Activated naive CD8-positive, alpha-beta T cell treated with anti-CD3 and anti-CD28 coated beads, Interleukin-2, amount 10 ng/mL, durations not matched to agents 7 days and 5 days (primary cell): ENCODE data around the gene LSM4. TPM values are rescaled to one million over a fixed set of nuclear protein-coding genes. Genes with fewer than 3 reads are reported as not detected.

Experiments
- ATAC-seq: fragments of 150-1000 bp; cut with Tn5 transposase; one replicate; pipeline ENCODE4 v1.10.0; 2021; ENCODE audit warnings: low read depth, moderate library complexity
- POLR2A ChIA-PET: fragments of 350-600 bp; sonication (Branson Sonifier 250); formaldehyde crosslinking; loops from one replicate; lab custom pipeline; 2021; ENCODE audit warnings: antibody characterized with exemption; lab: Charles Lee
- DNase-seq: peaks from one replicate; pipeline ENCODE4 v3.0.0; 2021
- H3K27ac Mint-ChIP-seq: one replicate; pipeline ENCODE4 v1.8.0; 2022; ENCODE audit warnings: mild to moderate bottlenecking, mixed read lengths
- H3K27me3 Mint-ChIP-seq: one replicate; pipeline ENCODE4 v1.8.0; 2022; ENCODE audit warnings: mild to moderate bottlenecking, moderate library complexity, mixed read lengths
- H3K36me3 Mint-ChIP-seq: one replicate; pipeline ENCODE4 v1.8.0; 2021; ENCODE audit warnings: mild to moderate bottlenecking, mixed read lengths
- H3K4me1 Mint-ChIP-seq: one replicate; pipeline ENCODE4 v1.8.0; 2021; ENCODE audit warnings: mixed read lengths
- H3K4me3 Mint-ChIP-seq: one replicate; pipeline ENCODE4 v1.8.0; 2022; ENCODE audit warnings: mild to moderate bottlenecking, moderate library complexity, mixed read lengths
- H3K9me3 Mint-ChIP-seq: one replicate; pipeline ENCODE4 v1.8.0; 2021; ENCODE audit warnings: mixed read lengths
- total RNA-seq, 2 experiments: library from RNA; stranded (reverse); gene quantifications; one replicate each; pipeline ENCODE4 v1.2.3, GENCODE V29; 2021

The LSM4 gene
- total RNA-seq, 2 experiments from 2014 or later: 151 to 157 TPM

DNA sequence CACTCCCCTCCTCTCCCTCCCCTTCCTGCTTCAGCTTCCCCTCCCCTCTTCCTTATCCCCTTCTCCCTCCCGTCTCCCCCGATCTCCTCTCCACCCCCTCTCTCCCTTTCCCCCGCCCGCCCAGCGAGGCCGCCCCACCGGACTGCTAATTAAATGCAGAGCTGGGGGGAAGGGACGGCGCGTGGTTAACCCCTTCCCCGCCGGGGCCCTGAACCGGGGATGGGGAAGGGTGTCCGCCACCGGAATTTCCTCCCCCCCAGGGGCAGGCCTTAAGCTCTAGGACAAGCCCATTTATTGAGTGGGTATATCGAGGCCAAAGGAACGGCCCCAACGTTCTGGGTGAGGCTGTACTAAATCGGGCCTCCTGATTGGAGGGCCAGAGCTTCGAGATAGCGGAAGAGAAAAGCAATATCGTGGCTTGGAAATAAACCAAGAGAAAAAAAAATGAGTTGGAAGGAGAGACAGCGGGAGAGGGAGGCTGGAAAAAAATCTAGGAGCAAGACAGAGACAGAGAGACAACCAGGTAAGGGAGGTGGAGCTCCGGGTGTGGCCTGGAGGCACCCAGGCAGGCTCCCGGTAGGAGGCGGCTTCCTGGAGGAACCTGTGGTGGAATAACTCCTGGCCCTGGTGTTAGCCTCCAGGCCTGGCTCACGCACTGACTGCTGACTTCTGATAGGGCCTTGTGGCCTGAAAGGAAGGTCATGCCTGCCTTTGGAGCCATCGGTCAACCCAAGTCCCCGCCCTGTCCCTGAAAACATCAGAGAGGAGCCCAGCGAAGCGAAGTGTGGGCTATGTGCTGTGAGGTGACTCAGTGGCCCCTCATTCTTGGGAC, 29.9 kb downstream of the LSM4 start:
- Mint-ChIP-seq H3K27ac (peak overlapping the region; percentile 91), H3K27me3 (no peaks in the 10 kb centered on the region), H3K36me3 (peaks cover 21% of the 10 kb centered on the region), H3K4me3 (peak overlapping the region; percentile 94), H3K4me1 (peaks cover 57% of the 10 kb centered on the region), H3K9me3 (peaks cover 1% of the 10 kb centered on the region)
- peak; percentile 68 for DNase-seq
- no peak for ATAC-seq
- POLR2A ChIA-PET: interaction anchor here (0.6 to 7.3 kb wide), 12 partner anchors 8 to 293 kb away, joined by 3 to 718 read pairs (median 5); partner anchors contain the start of genes IL12RB1, IQCN, JUND and LSM4

DNA sequence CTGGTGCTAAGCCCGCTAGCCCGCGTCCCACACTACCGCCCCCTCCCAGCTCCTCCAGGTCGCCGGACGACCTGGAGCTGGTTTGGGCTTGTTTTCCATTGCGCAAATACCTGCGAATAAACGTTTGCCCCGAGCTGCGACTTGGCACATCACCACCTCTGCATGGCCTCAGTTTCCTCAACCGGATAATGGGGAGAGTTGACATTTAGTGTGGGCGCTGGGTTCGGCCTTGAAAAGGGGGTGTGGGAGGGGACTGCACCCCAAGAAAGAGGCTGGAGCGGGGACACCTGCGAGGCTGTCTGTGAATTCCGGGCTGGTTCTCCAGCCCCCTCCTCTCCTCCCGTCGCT, 30.4 kb downstream of the LSM4 start:
- Mint-ChIP-seq H3K36me3 (peaks cover 21% of the 10 kb centered on the region), H3K27me3 (no peaks in the 10 kb centered on the region), H3K9me3 (peaks cover 1% of the 10 kb centered on the region), H3K27ac (peak overlapping the region; percentile 91), H3K4me1 (peaks cover 55% of the 10 kb centered on the region), H3K4me3 (peak overlapping the region; percentile 94)
- POLR2A ChIA-PET: interaction anchor here (0.6 to 7.3 kb wide), 11 partner anchors 13 to 292 kb away, joined by 3 to 718 read pairs (median 5); partner anchors contain the start of genes IL12RB1, IQCN, JUND and LSM4
- ATAC-seq: no peak
- DNase-seq: no peak

DNA sequence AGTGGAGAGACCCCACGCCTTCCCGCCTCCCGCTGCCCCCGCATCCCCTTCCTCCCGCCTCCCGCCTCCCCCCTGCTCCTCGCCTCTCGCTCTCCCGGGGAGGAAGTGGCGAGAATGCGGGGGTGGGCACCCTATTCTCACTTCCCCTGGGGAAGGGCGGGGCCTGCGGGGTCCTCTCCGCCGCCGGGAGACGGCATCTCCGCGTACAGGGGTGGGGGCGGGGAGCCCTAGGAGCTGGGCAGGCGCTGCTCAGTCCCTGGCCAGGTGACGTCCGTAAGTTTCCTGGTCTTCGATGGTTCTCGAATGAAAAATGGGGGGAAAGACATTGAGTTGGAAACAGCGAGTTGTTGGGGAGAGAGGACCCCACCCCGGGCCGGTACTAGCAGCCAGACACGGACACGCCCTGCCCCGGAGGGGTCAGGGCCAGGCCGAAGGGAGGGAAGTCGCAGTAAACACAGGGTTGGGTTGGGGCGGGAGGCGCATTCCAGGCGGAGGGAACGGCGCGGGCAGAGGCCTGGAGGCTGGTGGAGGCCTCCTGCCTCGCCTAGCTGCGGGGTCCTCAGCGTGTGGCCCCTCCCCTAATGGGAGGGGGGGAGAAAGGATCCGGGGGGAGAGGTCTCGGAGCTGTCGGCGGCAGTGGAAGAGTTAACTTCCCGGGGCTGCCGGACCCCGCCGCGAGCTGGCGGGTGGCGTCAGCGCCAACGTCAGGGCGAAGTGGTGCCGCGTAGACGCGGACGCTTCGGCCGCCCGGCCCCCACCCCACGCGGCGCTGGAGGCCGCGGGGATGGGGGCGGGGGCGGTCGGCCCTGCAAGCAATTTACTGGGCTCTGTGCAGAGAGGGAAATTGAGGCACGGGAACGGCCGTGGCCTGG, 31.1 kb downstream of the LSM4 start:
- ATAC-seq: peak; percentile 40
- peak overlapping the region; percentile 91 for H3K27ac Mint-ChIP-seq
- DNase-seq: peak; percentile 87
- H3K4me3 Mint-ChIP-seq: peak overlapping the region; percentile 94
- no peaks in the 10 kb centered on the region for H3K9me3 Mint-ChIP-seq
- H3K36me3 Mint-ChIP-seq: peaks cover 19% of the 10 kb centered on the region
- POLR2A ChIA-PET: interaction anchor here (1.0 to 7.3 kb wide), 11 partner anchors 12 to 205 kb away, joined by 4 to 718 read pairs (median 5); partner anchors contain the start of genes IL12RB1, IQCN, JUND and LSM4
- H3K27me3 Mint-ChIP-seq: no peaks in the 10 kb centered on the region
- H3K4me1 Mint-ChIP-seq: peaks cover 52% of the 10 kb centered on the region

DNA sequence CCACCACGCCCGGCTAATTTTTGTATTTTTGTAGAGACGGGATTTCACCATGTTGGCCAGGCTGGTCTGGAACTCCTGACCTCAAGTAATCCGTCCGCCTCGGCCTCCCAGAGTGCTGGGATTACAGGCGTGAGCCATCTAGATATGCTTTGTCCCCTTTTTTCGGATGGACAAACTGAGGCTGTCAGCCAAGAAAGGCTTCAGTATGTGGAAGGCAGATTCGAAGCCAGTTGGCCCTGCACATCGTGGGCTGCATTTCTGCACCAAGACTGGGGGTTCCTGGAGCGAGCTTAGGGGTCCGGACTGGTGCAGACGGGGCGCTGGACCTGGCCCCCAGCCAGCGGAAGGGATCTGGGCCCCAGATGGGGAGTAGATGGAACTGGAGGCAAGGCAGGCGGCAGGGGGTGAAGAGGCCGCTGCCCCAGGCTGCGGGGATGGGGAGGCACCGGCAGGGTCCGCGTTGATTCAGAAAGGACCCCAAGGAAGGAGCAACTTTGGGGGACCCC, 31.8 kb downstream of the LSM4 start:
- H3K27ac Mint-ChIP-seq: peak overlapping the region; percentile 91
- peaks cover 13% of the 10 kb centered on the region for H3K36me3 Mint-ChIP-seq
- H3K4me1 Mint-ChIP-seq: peaks cover 54% of the 10 kb centered on the region
- no peaks in the 10 kb centered on the region for H3K9me3 Mint-ChIP-seq
- no peaks in the 10 kb centered on the region for H3K27me3 Mint-ChIP-seq
- ATAC-seq (peak; percentile 2), DNase-seq (no peak)
- peak overlapping the region; percentile 94 for H3K4me3 Mint-ChIP-seq
- POLR2A ChIA-PET: interaction anchor here (0.8 to 7.3 kb wide), 7 partner anchors 11 to 204 kb away, joined by 3 to 718 read pairs (median 9); partner anchors contain the start of genes IL12RB1, JUND and LSM4

DNA sequence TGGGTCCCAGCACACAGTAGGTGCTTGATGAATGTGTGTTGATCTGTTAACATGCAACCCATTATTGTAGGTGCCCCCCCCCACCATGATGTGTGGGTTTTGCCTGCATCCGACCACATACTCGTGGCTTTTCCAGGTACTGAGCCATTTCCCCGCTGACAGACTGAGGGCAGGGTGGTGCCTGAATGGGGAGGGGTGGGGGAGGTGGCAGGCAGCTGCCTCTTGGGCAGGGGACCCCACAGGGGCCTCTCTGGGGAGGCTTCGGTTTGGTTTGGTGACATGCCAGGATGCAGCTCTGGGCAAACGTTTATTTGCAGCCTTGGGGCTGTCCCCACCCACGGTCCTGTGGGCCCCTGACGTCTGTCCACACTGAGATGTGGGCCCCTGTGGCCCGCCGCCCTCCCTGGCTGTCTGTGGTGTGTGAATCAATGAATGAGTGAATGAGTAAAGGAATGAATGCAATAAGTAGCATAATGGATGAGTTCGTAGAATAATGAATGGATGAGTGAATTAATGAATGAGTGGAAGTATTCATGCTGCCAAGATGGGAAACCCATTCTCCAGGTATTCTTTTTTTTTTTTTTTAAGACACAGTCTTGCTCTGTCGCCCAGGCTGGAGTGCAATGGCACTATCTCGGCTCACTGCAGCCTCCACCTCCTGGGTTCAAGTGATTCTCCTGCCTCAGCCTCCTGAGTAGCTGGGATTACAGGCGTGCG, 32.4 kb downstream of the LSM4 start:
- ATAC-seq (peak; percentile 55), DNase-seq (peak; percentile 85)
- no peaks in the 10 kb centered on the region for H3K9me3 Mint-ChIP-seq
- peaks cover 53% of the 10 kb centered on the region for H3K4me1 Mint-ChIP-seq
- H3K27ac Mint-ChIP-seq: peak overlapping the region; percentile 91
- POLR2A ChIA-PET: interaction anchor here (0.5 to 7.3 kb wide), 11 partner anchors 11 to 1966 kb away, joined by 3 to 718 read pairs (median 5); partner anchors contain the start of genes JUND, KLF2 and LSM4
- peak overlapping the region; percentile 94 for H3K4me3 Mint-ChIP-seq
- no peaks in the 10 kb centered on the region for H3K27me3 Mint-ChIP-seq
- H3K36me3 Mint-ChIP-seq: peaks cover 7% of the 10 kb centered on the region

DNA sequence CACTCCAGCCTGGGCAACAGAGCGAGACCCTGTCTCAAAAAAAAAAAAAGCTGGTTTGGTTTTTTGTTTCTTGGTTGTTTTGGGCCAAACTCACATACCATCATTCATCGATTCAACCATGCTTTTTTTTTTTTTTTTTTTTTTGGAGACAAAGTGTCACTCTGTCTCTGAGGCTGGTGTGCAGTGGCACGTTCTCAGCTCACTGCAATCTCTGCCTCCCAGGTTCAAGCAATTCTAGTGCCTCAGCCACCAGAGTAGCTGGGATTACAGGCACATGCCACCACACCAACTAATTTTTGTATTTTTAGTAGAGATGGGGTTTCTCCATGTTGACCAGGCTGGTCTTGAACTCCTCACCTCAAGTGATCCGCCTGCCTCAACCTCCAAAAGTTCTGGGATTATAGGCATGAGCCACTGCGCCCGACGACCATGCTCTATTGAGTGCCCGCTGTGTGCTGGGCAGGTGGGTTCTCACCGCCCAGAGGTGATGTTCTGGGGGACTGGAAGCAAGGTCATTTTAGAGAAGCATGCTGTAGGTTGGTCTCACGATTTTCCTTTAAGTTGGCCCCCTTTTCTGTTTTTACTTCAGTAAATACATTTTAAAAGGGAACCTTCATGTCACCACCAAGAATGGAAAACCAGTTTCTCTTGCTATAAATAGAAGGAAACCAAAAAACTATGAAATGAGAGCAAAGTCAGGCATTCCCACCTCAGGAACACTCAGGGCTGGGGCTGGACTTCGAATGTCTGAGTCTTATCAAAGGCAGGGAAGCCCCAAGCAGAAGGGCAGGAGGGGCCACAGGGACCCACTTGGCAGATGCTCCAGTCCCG, 33.2 kb downstream of the LSM4 start:
- H3K4me1 Mint-ChIP-seq: peaks cover 56% of the 10 kb centered on the region
- H3K4me3 Mint-ChIP-seq: peak overlapping the region; percentile 94
- DNase-seq (no peak), ATAC-seq (no peak)
- no peaks in the 10 kb centered on the region for H3K9me3 Mint-ChIP-seq
- POLR2A ChIA-PET: interaction anchor here (0.5 to 7.3 kb wide), 11 partner anchors 10 to 1965 kb away, joined by 3 to 718 read pairs (median 5); partner anchors contain the start of genes IQCN, JUND, KLF2 and LSM4
- no peaks in the 10 kb centered on the region for H3K27me3 Mint-ChIP-seq
- H3K36me3 Mint-ChIP-seq: peaks cover 5% of the 10 kb centered on the region
- peak overlapping the region; percentile 91 for H3K27ac Mint-ChIP-seq

DNA sequence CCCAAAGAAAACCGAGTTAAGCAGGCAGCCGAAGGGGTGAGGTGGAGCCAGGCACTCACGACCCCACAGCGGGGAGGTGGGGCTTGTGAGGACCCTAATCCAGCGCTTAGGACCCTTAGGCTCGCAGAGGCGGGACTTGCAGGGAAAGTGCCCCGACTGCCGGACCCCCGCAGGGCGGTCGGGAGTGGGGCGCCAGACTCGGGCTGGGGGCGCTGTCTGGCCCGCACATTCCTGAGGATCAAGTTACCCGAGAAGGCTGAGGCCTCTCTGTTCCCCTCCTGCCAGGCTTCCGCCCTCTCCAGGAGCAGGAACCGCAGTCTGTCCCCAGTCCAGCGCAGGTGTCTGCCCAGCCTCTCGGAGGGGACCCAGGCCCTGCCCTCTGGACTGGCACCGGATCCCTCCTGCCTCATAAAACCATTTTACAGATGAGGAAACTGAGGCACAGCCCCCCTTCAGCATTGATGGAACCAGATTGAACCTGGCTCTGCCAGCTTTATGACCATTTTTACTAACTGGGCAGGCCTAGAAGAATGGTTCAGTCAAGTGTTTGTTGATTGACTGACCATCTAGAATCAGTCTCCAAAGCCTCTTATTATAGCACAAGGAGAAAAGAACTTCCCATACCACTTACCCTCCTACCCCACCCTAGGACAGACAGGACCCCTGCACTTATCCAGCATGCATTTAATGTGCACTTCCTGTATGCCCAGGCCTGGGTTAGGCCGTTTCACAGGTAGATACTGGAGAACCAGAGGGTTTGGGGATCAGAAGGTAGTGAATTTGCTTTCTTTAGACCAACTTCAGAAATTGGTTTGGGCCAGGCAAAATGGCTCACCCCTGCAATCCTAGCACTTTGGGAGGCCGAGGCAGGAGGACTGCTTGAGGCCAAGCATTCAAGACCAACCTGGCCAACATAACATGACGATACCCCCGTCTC, 34.8 kb downstream of the LSM4 start:
- H3K27ac Mint-ChIP-seq: peak overlapping the region; percentile 12

DNA sequence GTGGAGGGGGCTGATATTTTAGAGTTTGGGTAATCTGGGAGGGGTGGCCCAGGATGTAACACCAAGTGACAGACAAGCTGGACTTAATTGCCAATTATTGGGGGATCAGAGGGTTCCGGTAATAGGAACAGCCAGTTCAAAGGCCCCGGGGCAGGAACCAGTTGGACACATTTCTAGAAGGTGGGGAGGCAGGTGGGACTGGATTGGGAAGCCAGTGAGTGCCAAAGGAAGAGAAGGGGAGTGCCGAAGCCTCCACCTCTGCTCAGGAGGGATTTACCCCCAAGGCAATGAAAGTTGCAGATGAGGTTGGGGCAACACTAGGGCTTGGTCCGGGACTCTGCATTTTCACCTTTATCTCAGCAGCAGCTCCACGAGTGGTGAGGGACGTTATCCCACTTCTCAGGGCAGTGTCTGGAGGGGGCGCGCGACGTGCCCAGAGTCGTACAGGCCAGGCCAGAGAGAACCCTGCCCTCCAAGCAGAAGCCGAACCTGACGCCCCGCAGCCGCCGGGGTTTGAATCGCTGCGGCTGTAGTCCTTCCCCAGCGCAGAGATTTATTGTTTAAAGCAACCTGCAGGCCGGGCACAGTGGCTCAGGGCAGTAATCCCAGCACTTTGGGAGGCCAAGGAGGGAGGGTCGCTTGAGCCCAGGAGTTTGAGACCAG, 35.8 kb downstream of the LSM4 start:
- Mint-ChIP-seq H3K36me3 (peaks cover 5% of the 10 kb centered on the region), H3K27ac (peak overlapping the region; percentile 12), H3K4me1 (peaks cover 47% of the 10 kb centered on the region), H3K9me3 (no peaks in the 10 kb centered on the region), H3K27me3 (no peaks in the 10 kb centered on the region), H3K4me3 (no peak overlapping the region)
- ATAC-seq (no peak), DNase-seq (no peak)
- POLR2A ChIA-PET: interaction anchor here (3.2 to 12.8 kb wide), 2 partner anchors 14 to 35 kb away, joined by 25 to 846 read pairs; partner anchors contain the start of gene LSM4

More for the DNA sequence above, 34.8 kb downstream of the LSM4 start:
- DNase-seq: no peak
- Mint-ChIP-seq H3K27me3 (no peaks in the 10 kb centered on the region), H3K36me3 (peaks cover 5% of the 10 kb centered on the region), H3K4me3 (peak overlapping the region; percentile 17), H3K9me3 (no peaks in the 10 kb centered on the region), H3K4me1 (peaks cover 44% of the 10 kb centered on the region)
- ATAC-seq: no peak
- POLR2A ChIA-PET: interaction anchor here (0.6 to 7.3 kb wide), 4 partner anchors 8 to 31 kb away, joined by 3 to 718 read pairs (median 245); partner anchors contain the start of genes JUND and LSM4

DNA sequence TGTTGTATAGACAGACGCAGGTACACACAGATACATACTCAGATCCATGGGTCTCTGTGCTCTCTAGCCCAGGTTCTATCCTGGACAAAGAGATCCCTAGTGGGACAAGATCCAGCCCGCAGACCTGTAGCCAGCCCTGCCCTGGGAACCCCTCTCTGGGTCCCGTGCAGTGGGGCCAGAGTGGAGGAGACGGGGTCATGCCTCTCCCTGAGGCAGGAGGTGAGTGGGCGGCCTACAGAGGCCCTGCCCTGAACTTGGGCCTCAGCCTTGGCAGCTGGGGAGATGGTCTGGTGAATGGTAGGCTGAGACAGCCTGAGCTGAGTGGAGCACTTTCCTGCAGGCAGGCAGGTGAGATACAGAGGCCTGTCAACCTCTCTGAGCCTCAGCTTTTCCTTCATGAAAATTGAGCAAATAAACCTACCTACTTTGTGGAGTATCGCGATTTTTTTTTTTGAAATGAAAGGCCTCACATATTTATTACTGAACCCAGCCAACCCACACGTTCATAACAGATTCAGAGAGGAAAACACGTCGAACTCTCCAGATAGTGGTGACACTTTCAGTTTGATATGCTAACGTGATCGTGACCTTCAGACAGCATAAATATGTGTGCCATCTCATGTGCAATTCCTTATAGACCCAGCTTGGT, 38.0 kb downstream of the LSM4 start:
- POLR2A ChIA-PET: interaction anchor here (0.9 to 12.8 kb wide), 4 partner anchors 8 to 37 kb away, joined by 3 to 846 read pairs (median 14); partner anchors contain the start of gene LSM4
- no peaks in the 10 kb centered on the region for H3K9me3 Mint-ChIP-seq
- ATAC-seq: no peak
- H3K27ac Mint-ChIP-seq: peak overlapping the region; percentile 90
- DNase-seq: peak; percentile 64
- peaks cover 33% of the 10 kb centered on the region for H3K4me1 Mint-ChIP-seq
- H3K36me3 Mint-ChIP-seq: peaks cover 7% of the 10 kb centered on the region
- peak overlapping the region; percentile 68 for H3K4me3 Mint-ChIP-seq
- H3K27me3 Mint-ChIP-seq: no peaks in the 10 kb centered on the region

DNA sequence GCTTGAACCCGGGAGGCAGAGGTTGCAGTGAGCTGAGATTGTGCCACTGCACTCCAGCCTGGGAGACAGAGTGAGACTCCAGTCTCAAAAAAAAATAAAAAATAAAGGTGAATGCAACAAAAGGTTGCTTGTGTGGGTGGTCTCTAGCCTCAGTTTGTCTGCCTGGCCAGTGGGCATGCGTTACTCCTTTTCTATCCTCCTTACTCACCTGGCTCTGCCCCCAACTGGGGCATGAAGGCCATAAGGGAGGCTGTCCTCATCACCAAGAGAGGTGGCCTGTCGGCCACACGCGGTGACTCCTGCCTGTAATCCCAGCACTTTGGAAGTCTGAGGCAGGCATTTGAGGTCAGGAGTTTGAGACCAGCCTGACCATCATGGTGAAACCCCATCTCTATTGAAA, 39.5 kb downstream of the LSM4 start:
- Mint-ChIP-seq H3K27me3 (no peaks in the 10 kb centered on the region), H3K27ac (peak overlapping the region; percentile 98), H3K4me1 (peaks cover 38% of the 10 kb centered on the region), H3K9me3 (no peaks in the 10 kb centered on the region), H3K36me3 (peaks cover 21% of the 10 kb centered on the region), H3K4me3 (peak overlapping the region; percentile 19)
- ATAC-seq (no peak), DNase-seq (no peak)
- POLR2A ChIA-PET: interaction anchor here (11.2 to 12.8 kb wide), 2 partner anchors 18 to 31 kb away, joined by 846 to 1033 read pairs; partner anchors contain the start of gene LSM4
